ENCODE data around the gene LYST.

GRCh38 chr1:235722858-235723257 is 143.8 kb downstream of the LYST start:
- TF ChIP-seq SUZ12 (IDR thresholded peaks at IDR 0.05) (no peak), BHLHE40 (IDR thresholded peaks at IDR 0.05; ENCODE audit: borderline replicate concordance) (no peak)
